ENCODE measurements around the gene GON4L. TPM values are rescaled to one million over a fixed set of nuclear protein-coding genes. Genes with fewer than 3 reads are reported as not detected.
"Not testable (repeated sequence)": the region's sequence is repeated elsewhere in the genome, so short reads cannot be mapped to it uniquely, and the experiment has no call there.

Gene GON4L
- total RNA-seq, 1 donor from 2014 or later: 59.5 TPM

- H3K27ac Mint-ChIP-seq (ENCODE audit: unreplicated experiment): peak overlapping the region; percentile 87
- no peaks in the 10 kb centered on the region for H3K9me3 Mint-ChIP-seq
Observed at GRCh38 chr1:155813672-155814071, 43.3 kb downstream of the GON4L start.

GRCh38 chr1:155812878-155813277, 44.1 kb downstream of the GON4L start:
- no peaks in the 10 kb centered on the region for H3K4me1 Mint-ChIP-seq

More at GRCh38 chr1:155813672-155814071, 43.3 kb downstream of the GON4L start:
- DNase-seq (ENCODE audit: low read depth, low spot score): no peak
- Mint-ChIP-seq H3K36me3 (ENCODE audit: low read depth) (peaks cover 6% of the 10 kb centered on the region), H3K27me3 (ENCODE audit: low read depth) (no peaks in the 10 kb centered on the region), H3K4me3 (no peak overlapping the region), H3K4me1 (no peaks in the 10 kb centered on the region)
- TF ChIP-seq CTCF (conservative IDR thresholded peaks at IDR 0.05): no peak

GRCh38 chr1:155809088-155809487, 47.9 kb downstream of the GON4L start:
- Mint-ChIP-seq H3K4me3 (no peak overlapping the region), H3K27ac (ENCODE audit: unreplicated experiment) (no peak overlapping the region), H3K4me1 (no peaks in the 10 kb centered on the region), H3K9me3 (no peaks in the 10 kb centered on the region), H3K27me3 (ENCODE audit: low read depth) (no peaks in the 10 kb centered on the region), H3K36me3 (ENCODE audit: low read depth) (peaks cover 10% of the 10 kb centered on the region)
- TF ChIP-seq CTCF (conservative IDR thresholded peaks at IDR 0.05): no peak
- DNase-seq (ENCODE audit: low read depth, low spot score): no peak

More at GRCh38 chr1:155812878-155813277, 44.1 kb downstream of the GON4L start:
- TF ChIP-seq CTCF (conservative IDR thresholded peaks at IDR 0.05): no peak
- H3K36me3 Mint-ChIP-seq (ENCODE audit: low read depth): peaks cover 10% of the 10 kb centered on the region
- no peak overlapping the region for H3K27ac Mint-ChIP-seq (ENCODE audit: unreplicated experiment)
- no peak overlapping the region for H3K4me3 Mint-ChIP-seq
- no peaks in the 10 kb centered on the region for H3K27me3 Mint-ChIP-seq (ENCODE audit: low read depth)
- DNase-seq (ENCODE audit: low read depth, low spot score): no peak
- no peaks in the 10 kb centered on the region for H3K9me3 Mint-ChIP-seq

- Mint-ChIP-seq H3K9me3 (no peaks in the 10 kb centered on the region), H3K4me1 (no peaks in the 10 kb centered on the region), H3K27ac (ENCODE audit: unreplicated experiment) (no peak overlapping the region), H3K4me3 (no peak overlapping the region), H3K27me3 (ENCODE audit: low read depth) (no peaks in the 10 kb centered on the region), H3K36me3 (ENCODE audit: low read depth) (peaks cover 16% of the 10 kb centered on the region)
- no peak for TF ChIP-seq CTCF (conservative IDR thresholded peaks at IDR 0.05)
- DNase-seq (ENCODE audit: low read depth, low spot score): no peak
Observed at GRCh38 chr1:155801149-155801548, 55.9 kb downstream of the GON4L start.

GRCh38 chr1:155795618-155796017, 61.4 kb downstream of the GON4L start:
- not testable (repeated sequence) for H3K36me3 Mint-ChIP-seq (ENCODE audit: low read depth); H3K4me3 Mint-ChIP-seq; H3K27ac Mint-ChIP-seq (ENCODE audit: unreplicated experiment); DNase-seq (ENCODE audit: low read depth, low spot score); H3K27me3 Mint-ChIP-seq (ENCODE audit: low read depth); H3K9me3 Mint-ChIP-seq; H3K4me1 Mint-ChIP-seq

- TF ChIP-seq CTCF (conservative IDR thresholded peaks at IDR 0.05): no peak
- H3K36me3 Mint-ChIP-seq (ENCODE audit: low read depth): peaks cover 10% of the 10 kb centered on the region
- H3K9me3 Mint-ChIP-seq: no peaks in the 10 kb centered on the region
- no peak overlapping the region for H3K4me3 Mint-ChIP-seq
- no peak for DNase-seq (ENCODE audit: low read depth, low spot score)
- no peaks in the 10 kb centered on the region for H3K4me1 Mint-ChIP-seq
- no peaks in the 10 kb centered on the region for H3K27me3 Mint-ChIP-seq (ENCODE audit: low read depth)
- no peak overlapping the region for H3K27ac Mint-ChIP-seq (ENCODE audit: unreplicated experiment)
Observed at GRCh38 chr1:155794605-155795245, 62.3 kb downstream of the GON4L start.

Data from neural crest cell (in vitro differentiated cells).